ENCODE measurements around the gene CYP4F3.
"Not testable (repeated sequence)": the region's sequence is repeated elsewhere in the genome, so short reads cannot be mapped to it uniquely, and the experiment has no call there.

CYP4F3 gene

GRCh38 chr19:15671237-15671821 lies 30.6 kb downstream of the CYP4F3 start:
- no peak for DNase-seq

DNA sequence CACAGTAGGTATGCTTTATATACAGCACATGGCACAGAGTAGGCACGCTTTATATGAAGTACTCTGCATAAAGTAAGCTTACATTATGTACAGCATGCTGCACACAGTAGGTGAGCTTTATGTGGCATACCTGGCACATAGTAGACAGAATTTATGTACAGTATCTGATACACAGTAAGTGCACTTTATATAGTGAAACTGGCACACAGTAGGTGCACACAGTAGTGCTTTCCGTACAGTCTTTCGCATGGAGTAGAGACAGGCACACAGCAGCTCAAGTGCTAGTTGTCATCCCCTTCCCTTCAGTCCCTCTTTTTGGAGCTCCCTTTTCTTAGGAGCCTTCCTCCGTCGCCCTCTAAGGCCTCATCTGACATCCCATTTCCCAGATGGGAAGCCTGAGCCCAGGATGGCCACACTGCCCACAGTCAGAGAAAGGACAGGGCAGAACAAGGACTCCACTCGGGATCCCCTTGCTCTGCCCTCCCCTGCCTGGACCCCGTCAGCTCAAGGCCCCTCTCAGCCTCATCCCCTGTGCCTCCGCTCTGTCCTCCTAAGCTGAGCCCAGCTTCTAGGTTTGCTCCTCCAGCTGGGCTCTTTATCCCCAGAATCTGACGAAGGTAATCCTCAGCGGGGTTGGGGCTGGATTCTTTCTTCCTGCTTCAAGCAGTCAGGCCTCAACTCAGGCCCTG lies 31.3 kb downstream of the CYP4F3 start:
- DNase-seq, result no peak

DNA sequence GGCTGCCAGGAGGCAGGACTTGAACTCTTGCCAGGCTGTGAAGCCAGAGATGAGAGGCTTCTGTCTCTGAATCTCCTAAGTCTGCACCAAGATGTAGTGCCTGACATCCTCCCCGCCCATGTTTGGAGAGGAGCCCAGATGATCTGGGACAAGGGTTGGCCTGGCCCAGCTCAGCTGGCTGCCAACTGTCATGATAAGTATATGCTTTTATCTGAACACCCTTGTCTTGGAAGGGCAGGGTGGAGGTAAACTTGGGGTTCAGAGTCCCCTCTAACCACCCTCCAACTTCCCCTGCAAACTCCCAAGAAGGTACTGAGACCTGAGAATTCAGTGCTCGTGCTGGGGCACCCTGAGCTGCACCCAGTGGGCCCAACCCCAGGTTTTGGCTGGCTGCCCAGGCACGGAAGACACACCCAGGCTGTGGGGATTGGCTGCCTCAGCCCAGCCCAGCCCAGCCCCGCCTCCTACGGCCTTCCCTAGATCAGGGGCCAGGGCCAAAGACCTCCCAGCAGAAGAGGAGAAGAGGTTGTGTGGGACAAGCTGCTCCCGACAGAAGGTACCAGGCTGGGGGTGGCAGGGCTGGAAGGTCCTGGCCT lies 32.0 kb downstream of the CYP4F3 start, which contains the start of gene CYP4F12:
CYP4F12 (plus strand) TSS at position 508 of the 596 bp plus-strand sequence. CDS start 443 bp downstream, outside the sequence.
- no peak for DNase-seq

- DNase-seq, result no peak
Measured at GRCh38 chr19:15673176-15673654, 32.5 kb downstream of the CYP4F3 start.

- no peak for DNase-seq
Measured at GRCh38 chr19:15675560-15675959, 34.9 kb downstream of the CYP4F3 start.

DNA sequence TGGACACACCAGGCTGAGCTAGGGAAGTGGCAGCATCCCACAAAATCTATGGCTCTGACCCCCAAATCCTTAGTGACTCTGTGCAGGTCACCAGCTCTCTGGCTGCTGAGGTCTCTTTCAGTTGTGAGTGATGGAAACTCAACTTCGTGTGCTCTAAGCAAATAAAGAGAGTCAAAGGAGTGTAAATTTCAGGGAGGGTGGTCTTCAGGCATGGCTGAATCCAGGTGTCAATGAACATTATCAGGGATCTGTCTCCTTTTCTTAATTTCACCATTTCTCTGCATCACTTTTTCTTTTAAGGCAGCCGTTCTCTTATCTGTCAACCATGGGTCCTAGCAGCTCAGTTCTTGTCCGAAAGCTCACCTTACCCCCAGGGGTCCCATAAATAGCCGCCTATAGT lies 38.4 kb downstream of the CYP4F3 start:
- no peak for DNase-seq

GRCh38 chr19:15679865-15680264 lies 39.2 kb downstream of the CYP4F3 start:
- not testable (repeated sequence) for DNase-seq

DNA sequence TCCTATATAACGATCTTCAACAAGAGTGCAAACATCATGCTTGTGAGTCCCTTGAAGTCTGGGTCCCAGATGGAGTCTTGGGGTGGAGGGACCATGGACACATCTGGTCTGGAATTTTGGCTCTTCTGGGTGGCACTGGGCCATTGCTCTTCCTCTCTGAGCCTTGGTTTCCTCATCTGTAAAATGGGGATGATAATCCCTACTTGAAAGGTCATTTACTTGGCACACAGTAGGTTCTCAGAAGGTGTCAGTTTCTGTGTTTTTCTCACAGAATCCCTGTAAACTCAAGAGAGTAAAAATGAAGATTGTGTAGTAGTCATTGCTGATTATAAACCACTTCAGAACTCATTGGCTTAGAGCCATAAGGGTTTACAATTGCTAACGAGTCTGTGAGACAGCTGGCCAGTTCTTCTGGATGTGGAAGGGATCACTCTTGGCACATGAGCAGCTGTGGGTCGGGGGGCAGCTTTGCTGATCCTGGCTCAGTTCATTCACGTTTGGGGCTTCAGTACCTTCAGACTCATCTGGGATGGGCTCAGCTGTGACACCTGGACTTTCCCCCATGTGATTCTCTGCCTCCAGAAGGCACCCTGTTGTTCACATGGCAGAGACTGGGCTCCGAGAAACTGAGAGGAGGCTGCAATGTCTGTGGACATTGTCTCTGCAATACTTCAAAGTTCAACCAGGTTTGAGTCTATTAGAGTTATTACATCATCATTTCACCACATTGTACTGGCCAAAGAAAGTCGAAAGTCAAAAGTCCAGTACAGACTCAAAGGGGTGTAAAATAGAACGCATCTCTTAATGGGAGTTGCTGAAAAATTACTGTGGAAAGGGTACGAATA lies 40.0 kb downstream of the CYP4F3 start:
- no peak for DNase-seq

GRCh38 chr19:15683411-15683810 lies 42.7 kb downstream of the CYP4F3 start:
- DNase-seq, result no peak

DNA sequence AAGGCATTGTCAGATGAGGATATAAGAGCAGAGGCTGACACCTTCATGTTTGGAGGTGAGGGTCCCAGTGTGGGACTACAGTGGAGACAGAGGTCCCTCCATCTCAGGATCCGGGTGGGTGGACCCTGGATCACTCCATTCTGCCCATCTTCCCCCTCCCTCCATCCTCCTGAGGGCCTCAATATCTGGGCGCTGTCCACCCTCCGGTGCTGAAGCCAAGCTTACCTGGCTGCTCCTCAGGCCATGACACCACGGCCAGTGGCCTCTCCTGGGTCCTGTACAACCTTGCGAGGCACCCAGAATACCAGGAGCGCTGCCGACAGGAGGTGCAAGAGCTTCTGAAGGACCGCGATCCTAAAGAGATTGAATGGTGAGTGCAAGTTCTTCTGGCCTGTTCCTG lies 44.1 kb downstream of the CYP4F3 start:
- DNase-seq, result no peak

DNA sequence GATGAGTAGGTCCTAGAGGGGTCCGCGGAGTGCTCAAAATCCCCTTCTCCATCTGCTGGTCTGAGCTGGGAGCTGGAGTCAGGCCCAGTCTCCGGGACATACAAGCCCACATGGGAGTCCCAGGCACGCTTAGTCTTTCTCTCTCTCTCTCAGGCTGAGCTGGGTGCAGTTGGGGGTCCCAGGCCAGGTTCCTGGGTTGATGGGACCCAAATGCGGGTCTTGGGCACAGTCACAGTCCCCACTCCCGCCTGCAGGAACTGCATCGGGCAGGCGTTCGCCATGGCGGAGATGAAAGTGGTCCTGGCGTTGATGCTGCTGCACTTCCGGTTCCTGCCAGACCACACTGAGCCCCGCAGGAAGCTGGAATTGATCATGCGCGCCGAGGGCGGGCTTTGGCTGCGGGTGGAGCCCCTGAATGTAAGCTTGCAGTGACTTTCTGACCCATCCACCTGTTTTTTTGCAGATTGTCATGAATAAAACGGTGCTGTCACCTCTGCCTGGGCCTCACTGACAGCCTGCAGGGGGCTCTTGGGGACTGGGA lies 56.0 kb downstream of the CYP4F3 start:
- no peak for DNase-seq

GRCh38 chr19:15701757-15702533 lies 61.2 kb downstream of the CYP4F3 start:
- no peak for DNase-seq

GRCh38 chr19:15702534-15702930 lies 61.8 kb downstream of the CYP4F3 start:
- DNase-seq, result no peak
